22Rv1 (cell line): ENCODE results near the gene ERC1.

Experiments
- ZFX ChIP-seq: fragments of 450-650 bp; IDR thresholded peaks from 2 replicates; pipeline ENCODE4 v1.6.1; 2017; ENCODE audit warnings: antibody characterized with exemption, borderline replicate concordance
- TF ChIP-seq, protein P1 (sequence below): fragments of 450-650 bp; IDR thresholded peaks from 2 replicates; pipeline ENCODE4 v1.5.1; 2017; ENCODE audit warnings: mild to moderate bottlenecking

DNA sequence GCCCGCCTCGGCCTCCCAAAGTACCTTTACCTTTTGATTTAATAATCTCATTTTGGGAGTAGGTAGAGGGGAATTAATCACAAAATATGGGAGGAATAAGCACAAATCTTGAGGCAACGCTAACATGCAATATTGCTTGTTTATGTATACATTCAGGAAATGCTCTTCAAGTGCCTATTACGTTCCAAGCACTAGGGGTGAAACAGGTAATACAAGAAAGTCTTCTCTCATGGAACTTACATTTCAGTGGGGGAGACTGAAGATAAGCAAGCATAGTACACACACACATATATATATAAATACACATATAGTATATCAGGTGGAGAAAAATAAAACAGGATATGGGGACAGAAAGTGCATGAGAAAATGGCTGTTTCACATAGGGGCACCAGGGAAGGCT lies 19.0 kb upstream of the ERC1 start:
- TF ChIP-seq, protein P1, sequence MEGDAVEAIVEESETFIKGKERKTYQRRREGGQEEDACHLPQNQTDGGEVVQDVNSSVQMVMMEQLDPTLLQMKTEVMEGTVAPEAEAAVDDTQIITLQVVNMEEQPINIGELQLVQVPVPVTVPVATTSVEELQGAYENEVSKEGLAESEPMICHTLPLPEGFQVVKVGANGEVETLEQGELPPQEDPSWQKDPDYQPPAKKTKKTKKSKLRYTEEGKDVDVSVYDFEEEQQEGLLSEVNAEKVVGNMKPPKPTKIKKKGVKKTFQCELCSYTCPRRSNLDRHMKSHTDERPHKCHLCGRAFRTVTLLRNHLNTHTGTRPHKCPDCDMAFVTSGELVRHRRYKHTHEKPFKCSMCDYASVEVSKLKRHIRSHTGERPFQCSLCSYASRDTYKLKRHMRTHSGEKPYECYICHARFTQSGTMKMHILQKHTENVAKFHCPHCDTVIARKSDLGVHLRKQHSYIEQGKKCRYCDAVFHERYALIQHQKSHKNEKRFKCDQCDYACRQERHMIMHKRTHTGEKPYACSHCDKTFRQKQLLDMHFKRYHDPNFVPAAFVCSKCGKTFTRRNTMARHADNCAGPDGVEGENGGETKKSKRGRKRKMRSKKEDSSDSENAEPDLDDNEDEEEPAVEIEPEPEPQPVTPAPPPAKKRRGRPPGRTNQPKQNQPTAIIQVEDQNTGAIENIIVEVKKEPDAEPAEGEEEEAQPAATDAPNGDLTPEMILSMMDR, result no peak
- TF ChIP-seq ZFX, result no peak
